Measurements from ENCODE around the gene P4HA1.
A peak's percentile ranks its signal among the peaks of the same experiment; 100 is the strongest.

Gene P4HA1

DNA sequence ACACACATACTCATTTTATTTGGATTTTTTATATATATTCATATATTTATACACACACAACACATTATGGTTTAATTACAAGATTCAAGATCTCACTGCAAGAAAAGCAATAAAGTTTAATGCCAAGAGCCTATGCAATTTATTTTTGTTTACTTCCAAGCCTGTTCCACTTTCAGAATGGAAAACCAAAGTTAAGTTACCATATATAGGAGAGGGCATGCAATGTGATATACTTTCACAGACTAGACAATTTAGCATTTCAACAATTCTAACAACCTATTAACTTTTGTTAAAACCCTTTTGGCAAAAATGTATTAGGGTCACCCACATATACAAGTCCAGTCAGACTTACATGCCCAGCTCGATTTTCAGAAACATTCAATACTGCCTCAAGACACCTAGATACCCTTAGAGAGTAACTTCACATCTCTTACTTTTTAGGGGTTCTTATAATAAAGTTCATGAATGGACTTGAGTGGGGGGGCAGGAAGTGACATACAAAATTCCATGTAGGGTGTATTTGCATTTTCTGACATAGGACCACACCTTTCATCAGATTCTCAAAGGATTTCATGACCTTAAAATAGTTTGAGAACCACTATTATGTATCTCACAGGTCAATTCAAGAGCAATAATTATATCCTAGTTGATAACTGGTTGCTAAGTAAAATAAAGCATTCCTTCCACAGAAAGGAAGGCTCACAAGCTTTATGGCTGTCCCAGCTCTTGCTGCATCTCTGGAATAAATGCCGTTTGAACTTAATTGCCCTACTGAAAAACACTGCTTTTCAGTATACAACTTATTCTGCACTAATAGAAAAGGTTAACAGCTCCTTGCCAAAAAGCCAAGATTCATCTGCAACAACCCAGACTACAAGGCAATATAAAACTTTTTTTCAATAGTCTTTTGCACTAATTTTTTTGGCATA is 2.5 kb downstream of the P4HA1 start:
- peak; percentile 50 for DNase-seq

- no peak for DNase-seq
Measured at GRCh38 chr10:73092830-73093229, 3.8 kb downstream of the P4HA1 start.

DNA sequence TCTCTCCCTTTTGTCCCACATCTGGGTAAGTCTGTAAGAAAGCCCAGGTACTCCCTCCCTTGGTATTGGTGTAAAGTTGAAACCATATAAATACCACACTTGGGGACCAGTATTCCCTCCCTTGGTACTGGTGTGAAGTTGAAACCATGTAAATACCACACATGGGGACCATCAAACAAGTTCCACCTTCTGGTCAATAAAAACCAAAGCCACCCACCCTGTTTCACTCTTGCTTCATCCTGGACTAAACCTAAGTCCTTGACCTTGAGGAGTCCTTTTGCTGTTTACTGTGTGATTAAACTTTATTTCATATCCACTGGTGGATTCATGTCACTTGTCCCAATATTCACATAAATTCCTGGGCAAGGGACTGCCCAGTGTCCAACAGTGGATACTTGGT is 8.4 kb downstream of the P4HA1 start:
- DNase-seq: no peak

- no peak for DNase-seq
Measured at GRCh38 chr10:73086816-73087215, 9.8 kb downstream of the P4HA1 start.

- DNase-seq: no peak
Measured at GRCh38 chr10:73084209-73084608, 12.5 kb downstream of the P4HA1 start.

DNA sequence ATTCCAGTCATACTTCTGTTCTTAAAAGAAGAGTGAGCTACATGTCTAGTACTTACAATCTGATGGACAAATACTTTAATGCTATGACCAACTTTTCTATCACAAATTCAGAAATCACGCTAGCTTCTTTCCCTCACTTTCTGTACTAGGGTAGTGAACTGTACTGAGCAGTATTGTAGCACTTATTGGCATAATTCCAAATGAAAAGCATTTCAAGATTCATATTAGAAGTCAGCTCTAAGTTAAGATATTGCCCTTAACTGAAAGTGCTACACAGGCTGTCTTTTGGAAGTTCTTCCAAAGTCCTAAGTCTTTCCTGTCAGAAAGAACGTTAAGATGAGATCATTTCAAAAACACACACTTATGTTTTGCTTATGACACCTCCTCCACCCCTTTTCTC is 13.4 kb downstream of the P4HA1 start:
- peak; percentile 21 for DNase-seq

DNA sequence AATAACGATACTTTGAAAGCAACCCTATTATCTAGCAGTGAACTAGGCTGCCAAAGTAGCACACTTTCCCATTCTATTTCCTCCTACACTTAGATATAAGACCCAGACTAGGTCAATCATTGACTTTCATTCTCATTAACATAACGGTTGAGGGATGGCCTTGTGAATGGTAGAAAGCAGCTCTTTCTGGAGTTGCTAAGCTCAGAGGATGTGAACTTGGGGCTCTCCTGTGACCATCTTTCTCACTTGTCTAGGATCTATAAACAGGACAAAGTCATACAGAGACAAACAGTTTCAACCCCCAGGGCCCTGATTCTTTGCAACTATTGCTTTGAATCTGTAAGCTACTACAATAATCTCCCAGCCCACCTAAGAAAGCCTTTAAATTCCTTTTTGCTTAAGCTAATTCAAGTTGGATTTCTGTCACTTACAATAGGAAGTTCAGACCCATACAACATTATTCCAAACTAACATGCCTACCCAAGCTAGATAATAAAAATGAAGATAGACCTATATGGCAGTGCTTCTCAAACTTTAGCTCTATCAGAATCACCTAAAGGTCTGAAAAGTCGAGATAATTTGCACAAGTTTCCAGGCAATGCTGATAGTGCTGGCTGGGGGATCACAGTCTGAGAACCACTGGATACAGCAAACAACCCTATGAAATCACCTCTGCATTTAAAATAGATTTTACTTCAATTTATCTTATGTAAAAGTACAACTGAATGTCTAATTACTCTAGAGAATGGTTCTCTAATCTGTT is 16.7 kb downstream of the P4HA1 start:
- DNase-seq: no peak

- DNase-seq: peak; percentile 27
Measured at GRCh38 chr10:73076360-73077183, 20.1 kb downstream of the P4HA1 start.

DNA sequence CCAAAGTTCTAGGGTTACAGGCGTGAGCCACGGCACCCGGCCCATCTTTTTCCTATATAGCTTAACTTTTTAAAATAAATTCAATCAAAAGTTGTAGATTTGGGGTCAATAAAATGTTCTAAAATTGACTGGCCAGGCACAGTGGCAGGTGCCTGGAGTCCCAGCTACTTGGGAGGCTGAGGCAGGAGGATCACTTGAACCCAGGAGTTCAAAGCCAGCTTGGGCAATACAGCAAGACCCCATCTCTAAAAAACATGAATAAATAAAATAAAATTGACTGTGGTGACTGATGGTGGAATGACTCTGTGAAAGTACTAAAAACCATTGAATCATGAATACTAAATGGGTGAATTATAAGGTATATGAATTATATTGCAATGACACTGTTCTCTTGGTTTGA is 20.8 kb downstream of the P4HA1 start:
- no peak for DNase-seq

- no peak for DNase-seq
Measured at GRCh38 chr10:73073627-73074026, 23.0 kb downstream of the P4HA1 start.

- DNase-seq: no peak
Measured at GRCh38 chr10:73065441-73065840, 31.2 kb downstream of the P4HA1 start.

- DNase-seq: no peak
Measured at GRCh38 chr10:73061743-73062142, 34.9 kb downstream of the P4HA1 start.

GRCh38 chr10:73060738-73061635 is 35.7 kb downstream of the P4HA1 start:
- peak; percentile 38 for DNase-seq

GRCh38 chr10:73060173-73060572 is 36.5 kb downstream of the P4HA1 start:
- DNase-seq: no peak

DNA sequence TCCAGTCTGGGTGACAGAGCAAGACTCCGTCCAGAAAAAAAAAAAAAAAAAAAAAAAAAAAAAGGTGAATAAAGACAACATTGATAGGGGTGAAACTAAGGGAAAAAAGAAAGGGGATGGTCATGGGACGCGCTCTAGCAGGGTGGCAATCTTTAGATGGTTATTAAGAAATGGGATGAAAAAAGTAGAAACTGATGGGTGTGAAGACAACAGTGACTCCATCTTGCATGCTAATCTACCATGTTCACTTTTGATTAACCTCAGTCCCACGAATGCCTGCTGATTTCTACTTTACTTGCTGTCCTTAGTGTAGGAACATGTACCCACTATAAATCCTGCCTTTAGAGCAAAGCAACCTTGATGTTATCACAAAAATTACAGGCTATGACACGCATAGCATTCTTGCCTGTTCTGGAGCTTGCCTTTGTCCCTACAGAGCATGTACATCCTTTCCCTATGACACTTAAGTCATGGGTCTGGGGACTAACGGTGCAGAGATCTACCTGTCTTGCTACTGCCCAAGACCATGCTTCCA is 38.5 kb downstream of the P4HA1 start:
- DNase-seq: no peak

GRCh38 chr10:73054286-73054685 is 42.4 kb downstream of the P4HA1 start:
- no peak for DNase-seq

- DNase-seq: no peak
Measured at GRCh38 chr10:73053275-73053674, 43.4 kb downstream of the P4HA1 start.

- DNase-seq: no peak
Measured at GRCh38 chr10:73044378-73045285, 52.0 kb downstream of the P4HA1 start.

GRCh38 chr10:73043766-73044377 is 52.8 kb downstream of the P4HA1 start:
- no peak for DNase-seq

DNA sequence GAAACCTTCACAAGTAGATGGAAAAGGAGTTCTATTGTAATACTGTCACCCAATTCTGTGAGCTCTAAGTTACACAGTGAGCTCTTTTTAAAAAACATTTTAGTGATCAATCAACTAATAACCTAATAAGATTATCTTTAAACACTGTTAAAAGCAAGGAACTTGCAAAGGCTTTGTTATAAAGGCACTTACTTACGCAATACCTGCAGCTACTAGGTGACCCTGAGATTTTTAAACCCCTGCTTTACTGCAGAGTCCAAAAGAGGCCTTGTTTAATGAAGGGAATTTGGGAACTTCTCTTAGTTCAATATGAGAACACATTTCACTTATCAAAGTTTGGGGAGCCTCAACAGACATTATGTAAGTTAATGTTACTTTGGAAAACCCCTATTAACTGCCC is 53.3 kb downstream of the P4HA1 start:
- DNase-seq: no peak

All from eye (tissue), 1 donor.